Ovary (tissue), 9 donors: ENCODE data around the gene DUSP16. TPM values are rescaled to one million over a fixed set of nuclear protein-coding genes. Genes with fewer than 3 reads are reported as not detected.
"Not testable (repeated sequence)": the region's sequence is repeated elsewhere in the genome, so short reads cannot be mapped to it uniquely, and the experiment has no call there.

Source experiments
- DNase-seq, 5 donors: peaks; one replicate each; pipeline ENCODE4 v3.0.0-alpha.2; 2019 to 2020
- H3K27ac ChIP-seq, 2 donors: fragments of 200-600 bp; one replicate each; pipeline versions ENCODE4 v1.5.1 to v1.8.0; 2019 to 2022
- H3K27me3 ChIP-seq: fragments of 200-600 bp; one replicate; pipeline ENCODE4 v1.8.0; 2022
- H3K36me3 ChIP-seq: fragments of 200-600 bp; sonication (generic); one replicate; pipeline ENCODE4 v1.5.1; 2019
- H3K4me1 ChIP-seq: one replicate; pipeline ENCODE4 v1.8.1; 2013; ENCODE audit warnings: mild to moderate bottlenecking, moderate library complexity; ENCODE audit not compliant: insufficient read depth
- H3K4me3 ChIP-seq: fragments of 200-600 bp; sonication (generic); one replicate; pipeline ENCODE4 v1.5.1; 2017
- H3K9me3 ChIP-seq, 2 donors: fragments of 200-600 bp in 1 of 2; sonication (generic) in 1 of 2; one replicate each; pipeline versions ENCODE4 v1.5.1 to v1.8.1; 2013 to 2019; ENCODE audit warnings: mild to moderate bottlenecking in 1 of 2, moderate library complexity in 1 of 2
- EP300 ChIP-seq: sonication (generic); formaldehyde crosslinking; IDR thresholded peaks from one replicate; pipeline ENCODE4 v1.6.1; 2017; ENCODE audit warnings: antibody characterized with exemption
- POLR2A ChIP-seq: fragments of 450-650 bp; IDR thresholded peaks from one replicate; pipeline ENCODE4 v1.6.1; 2017; ENCODE audit warnings: antibody characterized with exemption, mild to moderate bottlenecking, moderate library complexity
- WGBS, 3 donors: extraction: QIAGEN DNeasy Blood & Tissue Kit in 1 of 3; methylation state at CpG; one replicate each; pipeline versions ENCODE4 v1.1.5 to v1.1.7; 2013 to 2017; 5-methylcytosine and 5-hydroxymethylcytosine counted together
- intact Hi-C, 4 donors: fragments of 100-400 bp; cut with DNase I; formaldehyde crosslinking; loops; one replicate each; pipeline versions ENCODE4 v1.11.0 to v1.15.1; 2022 to 2023
- polyA plus RNA-seq, 2 donors: library from polyadenylated mRNA; stranded (reverse); fragments of 200-250 nt in 1 of 2; fragments of 350-450 nt in 1 of 2; fragmentation: Illumina TruSeq in 1 of 2; extraction: RNeasy Lipid Tissue Mini Kit (QIAGEN cat#74804) in 1 of 2; gene quantifications; one replicate each; pipeline ENCODE4 v1.2.3, GENCODE V29; 2013 to 2014
- total RNA-seq, 7 donors: library from RNA; depleted of rRNA in 2 of 7; stranded (reverse); fragments of >200 nt in 2 of 7; fragmentation: NEBNext Ultra II Directional in 3 of 7; extraction: Animal tissue kit (Norgen Biotek cat#: 25700) in 3 of 7; gene quantifications; one replicate each; pipeline versions ENCODE4 v1.1.0 to v1.2.4, GENCODE V29; 2016 to 2023
- TF ChIP-seq, protein P1 (sequence below), 3 donors: fragments of 450-650 bp in 2 of 3; fragments of 200-600 bp in 1 of 3; IDR thresholded peaks; one replicate each; pipeline versions ENCODE4 v1.5.1 to v1.8.0; 2016 to 2022; ENCODE audit warnings: antibody characterized with exemption in 3 of 3, mild to moderate bottlenecking in 1 of 3
- donor health status: DM: no; HTN: no; CAD: no; lungs with moderate emphysema.
- donor health status: DM: no; HTN: no; CAD: no.
- donor health status: Bipolar disorder and iron deficiency.
- donor health status: DM: yes; HTN: yes; CAD: no.
- donor health status: DM: no; HTN: no; CAD: no.
- donor health status: DM: yes; HTN: yes; CAD: no.

The DUSP16 gene
- total and polyA plus RNA-seq, 9 donors: 12.5 to 54.0 (median 27.3) TPM

DNA sequence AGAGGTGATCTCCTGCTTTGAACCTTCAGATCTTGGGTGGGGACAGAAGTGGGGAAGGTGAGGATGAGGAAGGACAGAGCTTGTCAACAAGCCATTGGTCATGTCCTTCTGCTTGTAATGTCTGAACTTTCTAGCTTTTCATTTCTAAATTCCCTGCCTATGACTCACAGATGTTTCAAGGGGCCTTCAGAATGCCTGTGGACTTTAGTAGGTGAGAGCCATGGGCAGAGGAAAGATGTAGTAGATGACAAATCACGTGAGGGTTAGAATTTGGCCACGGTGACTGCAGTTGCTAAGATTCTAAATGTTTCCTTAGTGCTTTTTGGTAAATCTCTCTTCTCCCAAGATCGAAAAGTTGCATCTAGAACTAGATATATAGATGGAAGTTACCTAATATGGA, 30.3 kb upstream of the DUSP16 start:
- Histone ChIP-seq H3K9me3 (no peaks in the 10 kb centered on the region), H3K36me3 (no peaks in the 10 kb centered on the region), H3K4me3 (no peak overlapping the region), H3K27me3 (no peaks in the 10 kb centered on the region), H3K4me1 (no peaks in the 10 kb centered on the region), H3K27ac (no peak overlapping the region)
- intact Hi-C loops: loop anchor here in 1 of 4 donors (10.0 kb wide), 1 partner anchor 398 kb away; no protein-coding TSS in a partner anchor
- DNase-seq: no peak
- TF ChIP-seq, protein P1, sequence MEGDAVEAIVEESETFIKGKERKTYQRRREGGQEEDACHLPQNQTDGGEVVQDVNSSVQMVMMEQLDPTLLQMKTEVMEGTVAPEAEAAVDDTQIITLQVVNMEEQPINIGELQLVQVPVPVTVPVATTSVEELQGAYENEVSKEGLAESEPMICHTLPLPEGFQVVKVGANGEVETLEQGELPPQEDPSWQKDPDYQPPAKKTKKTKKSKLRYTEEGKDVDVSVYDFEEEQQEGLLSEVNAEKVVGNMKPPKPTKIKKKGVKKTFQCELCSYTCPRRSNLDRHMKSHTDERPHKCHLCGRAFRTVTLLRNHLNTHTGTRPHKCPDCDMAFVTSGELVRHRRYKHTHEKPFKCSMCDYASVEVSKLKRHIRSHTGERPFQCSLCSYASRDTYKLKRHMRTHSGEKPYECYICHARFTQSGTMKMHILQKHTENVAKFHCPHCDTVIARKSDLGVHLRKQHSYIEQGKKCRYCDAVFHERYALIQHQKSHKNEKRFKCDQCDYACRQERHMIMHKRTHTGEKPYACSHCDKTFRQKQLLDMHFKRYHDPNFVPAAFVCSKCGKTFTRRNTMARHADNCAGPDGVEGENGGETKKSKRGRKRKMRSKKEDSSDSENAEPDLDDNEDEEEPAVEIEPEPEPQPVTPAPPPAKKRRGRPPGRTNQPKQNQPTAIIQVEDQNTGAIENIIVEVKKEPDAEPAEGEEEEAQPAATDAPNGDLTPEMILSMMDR (IDR thresholded peaks at IDR 0.05): no peak
- 80 to 87% (median 82%) methylated on average over 3 of the region's 3 CpGs for WGBS, 3 donors

DNA sequence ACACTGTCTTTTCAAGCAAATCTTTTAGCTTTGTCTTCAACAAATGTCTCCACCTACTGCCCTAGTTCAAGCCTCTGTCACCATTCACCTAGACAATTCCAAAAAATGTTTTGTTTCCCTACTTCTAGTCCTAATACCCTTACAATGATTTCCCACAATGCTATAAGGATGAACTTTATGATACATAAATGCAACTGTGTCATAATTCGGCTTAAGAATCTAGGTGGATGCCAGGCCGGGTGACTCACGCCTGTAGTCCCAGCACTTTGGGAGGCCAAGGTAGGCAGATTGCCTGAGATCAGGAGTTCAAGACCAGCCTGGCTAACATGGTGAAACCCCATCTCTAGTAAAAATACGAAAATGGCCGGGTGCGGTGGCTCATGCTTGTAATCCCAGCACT, 28.3 kb upstream of the DUSP16 start:
- WGBS, 3 donors: 91 to 96% (median 92%) methylated on average over 6 of the region's 6 CpGs
- H3K27me3 ChIP-seq: no peaks in the 10 kb centered on the region
- no peaks in the 10 kb centered on the region for H3K36me3 ChIP-seq
- no peaks in the 10 kb centered on the region for H3K9me3 ChIP-seq
- intact Hi-C loops: loop anchor here in 1 of 4 donors (10.0 kb wide), 1 partner anchor 396 kb away; no protein-coding TSS in a partner anchor
- no peak overlapping the region for H3K4me3 ChIP-seq
- no peak overlapping the region for H3K27ac ChIP-seq
- H3K4me1 ChIP-seq: no peaks in the 10 kb centered on the region
- TF ChIP-seq, protein P1 (IDR thresholded peaks at IDR 0.05): no peak
- TF ChIP-seq POLR2A (no peak), EP300 (no peak)
- DNase-seq: no peak

DNA sequence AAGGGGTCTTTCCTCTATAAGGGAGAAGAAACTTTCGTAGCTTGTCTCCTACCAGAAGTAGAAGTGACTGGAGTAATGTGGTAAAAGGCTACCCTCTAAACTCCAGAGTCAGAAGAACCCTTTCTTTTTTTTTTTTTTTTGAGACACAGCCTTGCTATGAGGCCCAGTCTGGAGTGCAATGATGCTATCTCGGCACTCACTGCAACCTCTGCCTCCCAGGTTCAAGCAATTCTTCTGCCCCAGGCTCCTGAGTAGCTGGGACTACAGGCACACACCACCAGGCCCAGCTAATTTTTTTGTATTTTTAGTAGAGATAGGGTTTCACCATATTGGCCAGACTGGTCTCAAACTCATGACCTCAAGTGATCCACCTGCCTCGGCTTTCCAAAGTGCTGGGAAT, 25.8 kb upstream of the DUSP16 start:
- H3K4me3 ChIP-seq, H3K27ac ChIP-seq, intact Hi-C loops, H3K4me1 ChIP-seq, H3K36me3 ChIP-seq, DNase-seq, H3K9me3 ChIP-seq, H3K27me3 ChIP-seq: not testable (repeated sequence)
- WGBS, 3 donors: 80 to 98% (median 81%) methylated on average over 3 of the region's 3 CpGs

DNA sequence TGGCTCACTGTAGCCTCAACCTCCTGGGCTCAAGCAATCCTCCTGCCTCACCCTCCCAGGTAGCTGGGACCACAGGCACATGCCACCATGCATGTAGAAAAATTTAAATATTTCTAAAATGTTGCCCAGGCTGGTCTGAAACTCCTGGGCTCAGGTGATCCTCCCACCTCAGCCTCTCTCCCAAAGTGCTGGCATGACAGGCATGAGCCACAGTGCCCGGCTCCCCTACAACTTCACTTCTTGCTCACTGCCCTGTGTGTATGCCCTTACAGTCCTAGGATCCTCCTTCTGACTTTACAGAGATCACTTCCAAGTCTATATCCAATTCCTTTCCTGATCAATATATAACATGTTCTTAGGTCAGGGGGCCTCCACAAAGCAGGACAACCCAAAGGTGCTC, 25.2 kb upstream of the DUSP16 start:
- no peak for DNase-seq
- WGBS, 3 donors: 89 to 98% (median 94%) methylated on average over 1 of the region's 1 CpG
- intact Hi-C loops: no loop called here

DNA sequence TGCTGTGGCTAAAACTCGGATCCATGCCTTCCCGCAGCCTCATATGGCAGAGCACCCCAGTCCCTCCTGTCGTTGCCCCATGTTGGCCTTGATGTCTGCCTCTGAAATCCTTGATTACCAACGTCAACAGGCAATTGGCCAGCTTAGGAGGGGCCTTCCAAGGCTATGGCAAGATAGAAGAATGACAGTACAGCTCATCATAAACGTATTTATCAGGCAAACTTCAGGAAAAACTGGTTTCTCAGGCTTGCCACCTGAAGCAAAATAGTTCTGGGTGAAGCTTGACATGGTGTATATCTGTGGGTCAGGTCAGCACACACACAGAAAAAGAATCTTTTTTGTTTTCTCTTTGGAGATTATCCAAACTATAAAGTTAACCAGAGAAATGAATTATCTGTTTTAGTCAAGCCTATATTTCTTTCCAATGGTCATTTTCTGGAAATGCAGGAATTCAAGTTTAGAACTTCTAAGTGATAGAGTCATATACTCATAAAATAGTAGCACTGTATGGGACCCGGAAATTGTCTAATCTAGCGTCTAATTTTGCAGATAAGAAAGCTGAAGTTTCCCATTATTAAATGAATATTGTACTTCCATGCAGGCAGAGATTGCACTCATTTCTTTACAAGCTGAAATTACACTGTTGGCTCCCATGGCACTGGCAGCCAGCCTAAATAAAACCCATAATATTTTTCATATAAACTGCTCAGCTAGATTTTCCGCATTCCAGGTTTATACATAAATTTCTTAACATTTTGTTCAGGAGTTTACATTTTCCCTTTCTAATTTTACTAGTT, 24.4 kb upstream of the DUSP16 start:
- H3K27me3 ChIP-seq: no peaks in the 10 kb centered on the region
- no peaks in the 10 kb centered on the region for H3K9me3 ChIP-seq
- H3K4me3 ChIP-seq: no peak overlapping the region
- H3K4me1 ChIP-seq: no peaks in the 10 kb centered on the region
- H3K27ac ChIP-seq: no peak overlapping the region
- WGBS, 3 donors: 64 to 68% (median 64%) methylated on average over 8 of the region's 8 CpGs
- intact Hi-C loops: no loop called here
- TF ChIP-seq EP300 (no peak), POLR2A (no peak)
- TF ChIP-seq, protein P1 (IDR thresholded peaks at IDR 0.05): no peak
- H3K36me3 ChIP-seq: no peaks in the 10 kb centered on the region
- DNase-seq: no peak

More for the DNA sequence above, 25.2 kb upstream of the DUSP16 start:
- TF ChIP-seq EP300 (no peak), POLR2A (no peak)
- TF ChIP-seq, protein P1 (IDR thresholded peaks at IDR 0.05): no peak
- Histone ChIP-seq H3K4me1 (no peaks in the 10 kb centered on the region), H3K27me3 (no peaks in the 10 kb centered on the region), H3K36me3 (no peaks in the 10 kb centered on the region), H3K27ac (no peak overlapping the region), H3K4me3 (no peak overlapping the region), H3K9me3 (no peaks in the 10 kb centered on the region)
